Activated CD4-positive, alpha-beta T cell treated with anti-CD3 and anti-CD28 coated beads for 4 hours (primary cell): ENCODE data around the gene HSBP1L1.
A peak's percentile ranks its signal among the peaks of the same experiment; 100 is the strongest.

ENCODE experiments used
- DNase-seq, 2 donors: peaks; one replicate each; pipeline ENCODE4 v3.0.0-alpha.2; 2020

HSBP1L1 gene

DNA sequence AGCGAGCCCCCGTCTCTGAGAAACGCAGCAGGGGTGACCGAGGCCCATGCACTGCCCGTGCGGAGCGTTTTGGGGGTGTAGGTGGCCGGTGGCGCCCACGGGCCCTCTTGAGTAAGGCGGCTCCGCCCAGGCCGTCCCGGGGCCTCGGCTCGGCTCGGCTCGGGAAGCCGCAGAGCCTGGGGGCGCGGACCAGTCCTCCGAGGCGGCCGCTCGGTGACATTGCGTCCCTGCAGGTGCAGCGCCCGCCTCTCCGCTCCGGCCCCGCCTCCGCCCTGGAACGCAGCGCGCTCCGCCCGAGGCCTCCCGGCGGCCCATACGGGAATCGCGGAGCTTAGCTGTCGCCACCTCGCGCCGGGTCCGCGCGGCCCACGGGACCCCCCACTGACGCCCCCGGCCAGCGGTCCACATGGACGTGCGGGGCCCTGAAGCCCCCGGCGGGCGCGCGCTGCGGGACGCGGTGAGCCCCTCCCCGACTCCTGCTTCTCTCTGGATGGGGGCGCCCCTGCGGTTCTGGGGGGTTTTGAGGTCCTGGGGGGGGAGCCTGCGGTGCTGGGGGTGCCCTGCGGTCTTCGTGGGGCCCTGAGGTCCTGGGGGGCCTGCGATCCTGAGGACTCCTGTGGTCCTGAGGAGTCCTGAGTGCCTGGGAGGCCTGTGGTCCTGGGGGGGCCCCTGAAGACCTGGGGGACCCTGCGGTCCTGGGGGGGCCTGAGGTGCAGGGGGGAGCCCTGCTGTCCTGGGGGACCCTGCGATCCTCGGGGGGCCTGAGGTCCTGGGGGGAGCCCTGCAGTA is at the start of gene HSBP1L1:
HSBP1L1 (plus strand) TSS at position 314 of the 789 bp plus-strand sequence; CDS start at position 407, 93 bp downstream.
- DNase-seq, result peak; percentile 50 to 56

DNA sequence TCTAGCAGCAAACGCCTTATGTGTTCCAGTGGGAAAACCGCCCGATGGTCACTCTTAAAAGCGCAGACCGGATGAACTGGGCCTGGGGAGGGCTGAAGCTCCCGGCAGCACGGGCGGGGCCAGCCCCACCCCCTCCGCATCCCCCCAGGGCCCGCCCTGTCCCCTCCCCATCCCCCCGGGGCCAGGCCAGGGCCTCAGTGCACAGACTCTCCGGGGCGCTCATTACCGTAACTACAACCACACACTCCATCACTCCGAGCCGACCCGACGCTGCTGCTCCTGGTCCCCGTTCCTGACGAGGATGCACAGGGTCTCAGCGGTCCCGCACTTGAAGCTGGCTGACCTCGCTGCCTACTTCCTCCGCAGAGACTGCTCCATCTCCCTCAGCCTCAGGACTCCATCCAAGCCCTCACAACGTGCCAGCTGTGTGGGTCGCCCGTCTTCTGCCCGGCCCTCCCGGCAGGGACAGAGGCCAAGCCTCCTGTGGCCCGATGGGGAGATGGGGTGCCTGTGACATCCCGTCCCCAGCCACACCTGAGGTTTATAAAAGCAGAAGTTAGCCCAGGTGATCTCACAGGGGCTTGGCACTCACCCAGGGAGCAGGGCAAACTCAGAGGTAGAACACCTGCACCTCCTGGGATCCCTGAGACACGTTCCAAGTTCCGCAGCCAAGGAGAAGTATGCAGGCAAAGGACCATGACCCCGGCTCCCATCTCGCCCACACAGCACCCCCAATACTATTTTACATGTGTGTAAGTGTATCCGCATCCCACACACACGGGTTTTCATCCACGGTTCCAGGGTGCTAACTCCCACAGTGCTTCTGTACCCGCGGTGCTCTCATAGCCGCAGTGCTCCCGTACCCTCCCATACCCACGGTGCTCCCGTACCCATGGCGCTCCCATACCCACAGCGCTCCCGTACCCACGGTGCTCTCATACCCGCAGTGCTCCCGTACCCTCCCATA is 49.0 kb upstream of the HSBP1L1 start:
- DNase-seq, result no peak

DNA sequence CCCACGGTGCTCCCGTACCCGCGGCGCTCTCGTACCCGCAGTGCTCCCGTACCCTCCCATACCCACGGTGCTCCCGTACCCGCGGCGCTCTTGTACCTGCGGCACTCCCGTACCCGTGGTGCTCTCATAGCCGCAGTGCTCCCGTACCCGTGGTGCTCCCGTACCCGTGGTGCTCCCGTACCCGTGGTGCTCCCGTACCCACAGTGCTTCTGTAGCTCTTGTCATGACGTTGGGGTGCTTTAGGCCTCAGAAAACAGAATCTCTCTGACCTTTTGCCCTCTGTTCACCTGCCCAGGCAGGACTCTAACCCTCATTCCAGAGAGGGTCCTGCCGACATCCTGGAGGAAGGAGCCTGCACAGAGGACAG is 48.3 kb upstream of the HSBP1L1 start:
- DNase-seq, result no peak

DNA sequence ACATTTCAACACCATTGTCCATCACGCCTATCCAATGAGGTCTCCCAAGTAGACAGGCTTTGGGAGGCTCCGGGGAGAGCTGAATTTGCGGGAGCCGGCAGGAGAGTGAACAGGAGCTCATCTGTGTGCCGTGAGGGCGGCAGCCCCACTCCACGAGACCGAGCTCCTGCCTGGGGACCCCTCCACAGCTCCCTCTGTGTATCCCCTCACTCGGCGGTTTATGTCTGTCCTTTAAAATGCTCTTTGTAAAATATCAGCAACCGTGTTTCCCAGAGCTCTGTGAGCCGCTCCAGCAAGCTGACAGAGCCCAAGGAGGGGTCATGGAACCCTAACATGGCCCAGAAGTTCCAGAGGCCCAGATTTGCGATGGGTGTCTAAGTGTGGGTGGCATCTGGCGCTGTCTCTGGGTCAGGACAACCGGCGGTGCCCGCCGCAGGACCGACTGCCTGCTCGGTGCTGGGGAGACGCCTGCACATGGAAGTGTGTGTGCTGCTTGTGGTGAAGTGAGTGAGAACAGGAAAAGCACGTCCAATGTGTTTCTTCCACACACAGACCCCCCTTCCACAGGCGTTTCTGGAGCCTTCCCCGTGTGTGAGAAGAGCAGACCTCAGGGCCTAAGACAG is 47.8 kb upstream of the HSBP1L1 start:
- DNase-seq, result no peak

DNA sequence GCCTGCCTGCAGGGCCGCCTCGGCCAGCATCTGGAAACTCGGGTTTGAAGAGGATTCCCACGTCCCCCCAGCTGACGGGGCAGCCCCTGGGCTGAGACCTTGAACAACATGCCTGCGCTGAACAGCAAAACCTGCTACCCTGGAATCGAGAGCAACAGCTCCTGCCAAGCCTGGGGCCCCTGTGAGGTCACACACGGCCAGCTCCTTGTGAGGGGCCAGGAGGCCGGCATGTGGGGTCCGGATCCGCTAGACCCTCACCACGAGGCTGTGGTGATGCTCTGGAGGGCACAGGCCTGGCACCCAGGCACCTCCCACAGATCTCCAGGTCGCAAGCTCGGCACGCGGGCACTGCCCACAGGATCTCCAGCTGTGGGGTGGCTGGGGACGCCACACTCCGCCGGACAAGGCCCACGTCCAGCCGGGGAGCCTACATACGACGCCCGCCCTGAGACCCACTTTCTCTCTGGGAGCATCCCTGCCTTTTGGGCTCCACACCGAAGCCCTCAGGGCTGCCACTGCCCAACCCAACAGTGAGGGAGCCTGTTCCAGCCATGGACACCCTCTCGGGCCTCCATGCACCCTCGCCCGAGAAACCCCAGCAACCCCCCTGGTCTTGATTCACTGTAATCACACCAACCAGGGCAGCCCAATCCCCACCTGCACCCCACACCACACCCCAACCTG is 47.1 kb upstream of the HSBP1L1 start:
- no peak for DNase-seq

DNA sequence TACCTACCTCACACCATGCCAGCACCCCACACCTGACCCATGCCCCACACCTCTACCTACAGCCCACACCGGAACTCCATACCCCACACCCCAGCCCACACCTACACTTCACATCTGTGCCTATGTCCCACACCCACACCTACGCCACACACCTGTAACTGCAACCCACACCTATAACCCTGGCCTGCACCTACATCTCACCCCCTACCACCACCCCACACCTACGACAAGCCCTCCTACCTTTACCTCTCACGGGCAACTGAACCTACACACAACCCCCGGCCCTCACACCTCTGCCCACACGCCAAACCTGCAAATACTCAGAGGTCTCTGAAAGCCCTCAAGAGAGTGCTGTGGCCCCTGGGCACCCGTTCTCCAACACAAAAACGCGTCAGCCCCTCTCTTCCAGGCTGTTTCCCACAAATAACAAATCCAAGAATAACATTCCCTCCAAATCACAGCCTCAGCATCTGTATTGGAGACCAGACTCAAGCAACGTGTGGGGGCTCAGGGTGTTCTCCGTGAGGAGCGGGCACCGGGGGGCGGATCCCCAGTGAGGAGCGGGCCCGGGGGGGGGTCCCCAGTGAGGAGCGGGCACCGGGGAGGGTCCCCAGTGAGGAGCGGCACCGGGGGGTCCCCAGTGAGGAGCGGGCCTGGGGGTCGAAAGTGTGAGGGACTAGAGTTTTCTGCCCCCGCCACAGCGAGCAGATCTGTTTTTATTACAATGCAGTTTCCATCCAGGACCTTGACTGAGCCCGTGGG is 46.4 kb upstream of the HSBP1L1 start:
- DNase-seq, result no peak

DNA sequence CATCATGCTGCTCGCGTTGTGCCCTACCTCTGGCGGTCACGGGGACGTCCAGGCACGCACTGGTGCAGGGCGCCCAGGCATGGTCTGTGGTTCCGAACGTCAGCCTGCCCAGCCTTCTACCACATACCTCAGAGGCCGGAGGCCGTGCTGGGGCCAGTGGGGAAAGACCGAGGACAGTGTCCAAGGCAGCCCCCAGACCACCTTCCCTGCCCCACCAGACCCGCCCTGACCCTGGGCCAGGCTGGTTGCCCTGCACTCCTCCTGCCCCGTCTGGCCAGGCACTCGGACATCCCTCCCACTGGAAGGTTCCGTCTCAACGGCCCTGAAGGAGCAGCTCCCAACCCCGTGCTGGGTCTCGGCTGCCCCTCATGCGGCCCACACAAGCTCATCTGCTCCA is 45.8 kb upstream of the HSBP1L1 start:
- no peak for DNase-seq

DNA sequence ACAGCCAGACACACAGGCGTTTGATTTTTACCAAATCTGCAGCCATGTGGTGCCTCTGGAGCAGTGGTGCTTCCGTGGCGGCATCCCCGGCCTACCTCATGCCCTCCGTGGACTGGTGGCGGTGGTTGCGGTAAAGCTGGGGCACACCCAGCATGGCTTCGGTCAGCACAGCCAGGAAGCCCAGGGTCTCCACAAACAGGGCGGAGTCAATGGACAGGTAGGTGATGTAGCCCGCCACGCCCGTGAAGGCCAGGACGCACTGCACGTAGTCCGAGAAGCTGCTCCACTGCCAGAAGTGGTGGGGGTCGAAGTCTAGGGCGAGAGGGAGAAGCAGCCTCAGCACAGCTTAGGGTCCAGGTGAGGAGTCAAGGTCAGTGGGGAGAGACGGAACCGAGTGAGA is 45.4 kb upstream of the HSBP1L1 start:
- no peak for DNase-seq

DNA sequence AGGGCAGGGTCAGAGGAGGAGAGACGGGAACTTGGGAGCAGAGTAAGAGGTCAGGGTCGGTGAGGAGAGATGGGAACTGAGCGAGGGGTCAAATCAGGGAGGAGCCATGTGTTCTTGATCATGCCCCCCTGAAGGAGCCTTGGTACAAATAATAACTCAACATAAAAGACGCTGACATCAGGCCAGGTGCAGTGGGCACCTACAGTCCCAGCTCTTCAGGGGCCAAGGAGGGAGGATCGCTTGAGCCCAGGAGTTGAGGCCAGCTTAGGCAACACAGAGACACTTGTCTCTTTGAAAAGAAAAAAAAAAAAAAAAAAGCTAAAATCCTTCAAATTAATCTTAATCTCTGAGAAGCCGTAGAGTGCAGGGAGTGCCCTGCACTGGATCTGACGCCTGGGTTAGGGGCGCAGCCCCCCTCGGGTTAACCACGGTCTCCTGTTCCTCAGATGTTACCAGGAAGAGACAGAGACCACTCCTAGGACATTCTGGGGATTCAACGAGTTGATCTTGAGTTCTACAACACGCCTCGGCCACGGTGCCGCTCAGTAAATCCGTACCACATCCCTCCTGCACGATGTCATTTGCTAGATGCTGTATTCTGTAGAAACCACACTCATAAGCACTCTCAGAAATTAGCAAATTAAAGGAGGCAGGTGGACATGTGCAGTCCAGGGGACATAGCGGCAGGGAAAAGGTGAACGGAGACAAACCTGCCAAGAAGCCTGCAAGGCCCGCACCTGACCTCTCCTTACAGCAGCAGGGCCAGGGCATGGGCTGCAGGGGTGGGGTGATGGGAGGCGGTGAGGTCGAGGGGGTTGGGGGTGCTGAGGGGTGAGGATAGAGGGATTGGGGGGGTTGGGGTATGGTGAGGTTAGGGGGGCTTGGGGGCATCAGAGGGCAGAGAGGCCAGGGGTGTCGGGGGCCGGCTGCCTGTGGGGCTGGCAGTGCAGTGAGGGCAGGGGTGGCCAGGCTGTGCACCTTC is 42.2 kb upstream of the HSBP1L1 start:
- DNase-seq, result no peak

DNA sequence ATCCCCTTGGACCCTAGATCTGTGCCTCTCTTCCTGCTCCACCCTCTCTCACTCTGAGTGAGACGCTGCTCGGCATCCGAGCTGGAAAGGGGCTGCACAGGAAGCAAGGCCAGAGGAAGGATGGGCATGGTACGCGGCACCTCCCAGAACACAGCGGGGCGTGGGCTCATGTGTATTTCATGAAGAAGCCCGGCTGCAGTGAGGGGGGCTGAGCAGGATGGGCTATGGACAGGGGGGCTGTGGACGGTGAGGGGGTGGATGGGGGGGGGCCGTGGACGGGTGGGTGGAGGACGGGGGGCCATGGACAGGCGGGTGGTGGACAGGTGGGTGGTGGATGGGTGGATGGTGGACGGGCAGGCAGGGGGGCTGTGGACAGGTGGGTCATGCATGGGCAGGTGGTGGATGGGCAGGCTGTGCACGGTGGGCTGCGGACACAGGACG is 41.5 kb upstream of the HSBP1L1 start:
- no peak for DNase-seq

DNA sequence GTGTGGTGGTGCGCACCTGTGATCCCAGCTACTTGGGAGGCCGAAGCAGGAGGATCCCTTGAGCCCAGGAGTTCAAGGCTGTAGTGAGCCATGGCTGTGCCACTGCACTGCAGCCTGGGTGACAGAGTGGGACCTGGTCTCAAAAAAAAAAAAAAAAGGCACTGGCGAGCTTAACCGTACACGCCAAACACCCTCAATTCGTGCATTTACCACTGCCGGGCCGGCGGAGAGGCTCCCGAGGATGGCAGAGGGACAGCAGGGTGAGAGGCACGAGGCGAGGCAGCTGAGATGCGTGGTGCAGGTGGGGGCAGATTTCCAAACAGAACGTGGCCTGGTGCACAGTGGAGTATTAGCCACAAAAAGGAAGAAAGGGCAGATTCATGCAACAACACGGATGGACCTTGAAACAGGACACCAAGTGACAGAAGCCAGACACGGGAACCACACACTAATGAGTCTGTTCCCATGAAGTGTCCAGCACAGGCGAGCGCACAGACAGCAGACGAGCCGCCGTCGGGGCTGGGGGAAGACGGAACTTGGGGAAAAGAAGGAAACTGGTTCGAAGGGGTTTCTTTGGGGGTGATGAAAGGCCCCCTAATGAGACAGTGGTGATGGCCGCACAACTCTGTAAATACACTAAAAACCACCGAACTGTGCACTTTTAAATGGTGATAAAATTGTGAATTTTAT is 40.4 kb upstream of the HSBP1L1 start:
- DNase-seq, result no peak

DNA sequence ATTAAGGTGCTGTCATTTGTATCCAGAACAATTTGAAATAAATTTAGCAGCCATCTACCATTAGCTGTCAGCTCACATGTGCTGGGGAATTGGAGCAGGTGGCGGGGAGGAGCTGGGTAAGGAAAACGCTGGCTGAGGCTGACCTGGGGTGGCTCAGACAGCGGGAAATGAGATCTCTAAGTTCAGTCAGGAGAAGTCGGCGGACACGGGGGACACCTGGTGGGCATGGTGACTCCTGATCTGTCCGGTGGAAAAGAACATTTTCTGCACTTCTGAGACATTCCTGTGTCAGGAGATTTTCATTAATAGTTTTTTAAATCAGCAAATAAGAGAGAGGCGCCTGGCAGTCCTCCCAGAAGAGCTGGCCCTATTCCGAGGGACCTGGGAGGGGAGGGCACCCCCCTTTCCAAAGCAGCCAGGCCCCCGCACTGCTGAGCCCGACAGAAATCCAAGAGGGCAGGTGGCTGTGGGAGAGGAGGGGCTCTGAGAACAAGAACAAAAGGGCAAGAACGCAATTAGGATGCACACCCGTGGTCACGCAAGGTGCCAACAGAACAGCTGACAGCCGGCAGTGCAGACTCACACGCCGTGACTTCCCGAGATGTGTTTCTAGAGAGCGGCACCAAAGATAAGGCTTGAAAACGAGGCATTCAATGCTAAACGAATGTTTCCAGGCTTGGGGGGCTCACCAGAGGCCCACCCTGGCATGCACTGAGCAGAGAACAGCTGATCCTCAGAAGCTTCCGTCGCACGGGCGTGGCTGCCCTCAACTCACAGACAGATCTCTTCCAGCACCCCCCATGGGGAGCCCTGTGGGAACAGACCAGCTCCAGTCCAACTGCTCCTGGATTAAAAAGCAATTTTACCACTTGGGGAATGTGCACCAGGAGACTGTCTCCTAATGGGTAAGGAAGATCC is 39.4 kb upstream of the HSBP1L1 start:
- DNase-seq, result no peak

DNA sequence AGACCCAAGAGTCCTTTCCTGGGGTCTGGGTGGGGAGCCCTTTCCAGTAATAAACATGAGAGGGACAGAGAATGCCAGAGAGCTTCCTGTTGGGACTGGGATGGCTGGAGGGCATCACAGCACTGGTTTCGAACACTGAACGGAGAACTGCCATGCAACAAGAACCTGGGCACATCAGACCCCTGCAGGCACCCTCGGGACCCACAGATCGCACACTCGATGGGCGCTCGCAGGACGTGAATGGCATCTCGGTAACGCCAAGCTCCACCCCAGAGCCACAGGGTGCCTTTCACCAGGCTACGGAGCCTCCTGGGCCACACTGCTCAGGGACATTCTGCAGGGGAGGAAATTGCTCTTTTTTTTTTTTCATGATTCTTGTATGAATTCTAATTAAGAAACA is 38.1 kb upstream of the HSBP1L1 start:
- no peak for DNase-seq

DNA sequence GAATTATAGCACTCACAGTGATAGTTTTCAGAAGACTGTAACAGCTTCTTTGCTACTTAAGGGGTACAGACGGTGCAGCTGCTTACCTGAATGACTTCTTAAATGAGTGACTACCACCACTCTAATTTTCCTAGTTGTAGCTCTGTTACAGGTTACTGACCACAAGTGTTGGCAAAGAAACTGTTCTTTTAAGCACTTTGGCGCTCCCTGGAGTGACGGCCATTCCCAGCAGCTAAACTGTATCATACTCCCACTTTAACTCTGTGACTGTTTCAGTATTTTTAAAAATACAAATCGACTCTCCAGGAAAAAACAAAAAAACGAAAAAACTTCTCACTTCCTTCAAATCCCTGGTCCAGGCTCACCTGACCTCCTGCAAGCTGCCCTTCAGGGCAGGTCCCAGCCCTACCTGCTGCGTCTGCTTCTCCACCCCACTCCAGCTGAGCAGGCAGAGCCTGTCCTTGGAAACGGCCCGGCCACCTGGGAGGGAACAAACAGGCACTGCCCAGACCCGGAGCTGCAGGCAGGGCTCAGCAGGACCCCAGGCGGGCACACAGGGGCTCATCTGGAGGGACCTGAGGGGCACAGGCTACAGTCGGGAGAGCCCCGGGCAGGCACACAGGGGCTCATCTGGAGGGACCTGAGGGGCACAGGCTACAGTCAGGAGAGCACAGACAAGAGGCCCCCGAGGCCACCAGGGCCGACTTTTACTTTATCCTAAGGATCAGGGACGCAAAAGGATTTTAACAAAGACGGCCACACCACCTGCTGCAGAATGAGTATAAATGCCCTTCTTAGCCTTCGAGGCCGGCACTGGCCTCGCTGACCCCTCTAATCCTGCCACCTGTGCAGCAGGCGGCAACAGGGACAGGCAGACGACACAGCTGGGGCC is 37.5 kb upstream of the HSBP1L1 start:
- DNase-seq, result no peak

DNA sequence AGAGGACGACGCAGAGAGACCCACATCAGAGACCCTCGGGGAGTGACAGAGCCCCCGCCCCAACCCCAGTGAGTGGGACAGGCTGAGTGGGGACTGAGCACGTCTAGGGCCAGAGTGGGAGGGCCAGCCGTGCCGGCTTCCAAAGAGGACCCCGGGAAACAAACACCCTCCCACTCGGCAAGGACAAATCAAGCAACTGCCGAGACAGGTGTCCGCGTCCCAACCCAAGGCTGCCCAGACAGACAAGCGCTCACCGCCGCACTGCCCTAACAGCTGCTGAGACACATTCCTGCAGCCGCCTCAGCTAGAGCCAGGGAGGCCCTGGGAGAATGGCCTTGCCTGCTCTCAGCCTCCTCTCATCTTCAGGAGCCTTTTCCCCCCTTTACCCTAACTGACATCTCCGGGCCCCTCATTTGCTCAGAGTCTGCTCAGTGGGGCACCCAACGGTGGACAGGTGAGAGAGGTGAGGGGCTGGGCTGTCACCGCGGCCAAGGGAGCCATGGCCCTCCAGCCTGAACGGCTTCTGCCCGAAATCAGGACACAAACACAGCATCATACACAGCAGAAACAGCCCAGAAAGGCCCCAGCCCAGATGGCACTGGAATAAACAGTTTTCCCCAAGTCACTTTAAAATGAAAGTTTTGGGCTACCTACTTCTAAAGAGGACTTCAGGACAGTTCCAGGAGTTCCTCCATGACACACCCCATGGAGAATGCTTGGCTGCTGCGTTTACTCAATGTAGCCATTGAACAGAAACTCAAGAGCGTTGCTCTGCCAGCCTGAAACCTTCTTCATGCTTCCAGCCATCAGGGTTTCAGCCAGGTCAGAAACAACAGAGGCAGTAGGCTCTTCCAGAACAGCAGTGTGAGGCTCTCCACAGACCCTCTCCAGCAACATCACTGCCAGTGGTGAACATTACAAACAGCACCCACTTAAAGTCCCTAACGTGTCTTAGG is 36.6 kb upstream of the HSBP1L1 start:
- no peak for DNase-seq

DNA sequence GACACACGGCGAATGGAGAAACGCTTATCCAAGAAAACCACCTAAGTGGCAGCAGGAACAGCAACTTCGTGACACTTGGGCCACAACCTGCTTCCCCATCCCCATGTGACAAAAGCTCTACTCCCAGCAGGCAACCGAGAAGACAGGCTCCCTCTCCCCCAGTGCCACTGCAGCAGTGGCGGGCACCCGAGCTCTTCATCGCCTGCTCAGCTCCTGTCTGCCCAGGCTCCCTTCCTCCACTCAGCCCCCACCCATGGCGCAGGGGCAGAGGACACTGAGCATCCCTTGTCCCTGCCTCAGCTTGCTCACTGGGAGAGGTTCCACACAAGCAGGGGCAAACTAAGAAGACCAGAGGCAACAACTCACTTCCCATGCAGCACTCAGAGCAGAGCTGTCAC is 35.9 kb upstream of the HSBP1L1 start:
- DNase-seq, result no peak
